Smooth muscle cell (in vitro differentiated cells): ENCODE results near the gene FERMT3. TPM values are rescaled to one million over a fixed set of nuclear protein-coding genes. Genes with fewer than 3 reads are reported as not detected.
"Not testable (repeated sequence)": the region's sequence is repeated elsewhere in the genome, so short reads cannot be mapped to it uniquely, and the experiment has no call there.

Experiments
- DNase-seq: peaks from one replicate; lab custom pipeline; 2025; ENCODE audit not compliant: unreplicated experiment; lab: John Stamatoyannopoulos, UW
- H2AFZ ChIP-seq: fragments of 200-600 bp; sonication (generic); 2 replicates; pipeline ENCODE4 v1.6.0; 2016; ENCODE audit warnings: antibody characterized with exemption, low read depth, mild to moderate bottlenecking
- H3F3A ChIP-seq: fragments of 200-600 bp; sonication (generic); 2 replicates; pipeline ENCODE4 v1.6.0; 2017; ENCODE audit warnings: antibody characterized with exemption, low read depth
- H3K27ac ChIP-seq: fragments of 200-600 bp; sonication (generic); 2 replicates; pipeline ENCODE4 v1.5.1; 2016; ENCODE audit warnings: low read depth, mild to moderate bottlenecking
- H3K27me3 ChIP-seq: fragments of 200-600 bp; sonication (generic); 2 replicates; pipeline ENCODE4 v1.6.1; 2016; ENCODE audit warnings: low read depth, mild to moderate bottlenecking
- H3K36me3 ChIP-seq: fragments of 200-600 bp; sonication (generic); 2 replicates; pipeline ENCODE4 v1.5.1; 2016; ENCODE audit warnings: low read depth
- H3K4me1 ChIP-seq: fragments of 200-600 bp; sonication (generic); 2 replicates; pipeline ENCODE4 v1.5.1; 2016; ENCODE audit warnings: low read depth
- H3K4me2 ChIP-seq: fragments of 200-600 bp; sonication (generic); 2 replicates; pipeline ENCODE4 v1.6.0; 2016; ENCODE audit warnings: mild to moderate bottlenecking
- H3K4me3 ChIP-seq: fragments of 200-600 bp; sonication (generic); 2 replicates; pipeline ENCODE4 v1.5.1; 2016; ENCODE audit warnings: mild to moderate bottlenecking
- H3K79me2 ChIP-seq: fragments of 200-600 bp; sonication (generic); 2 replicates; pipeline ENCODE4 v1.6.0; 2016; ENCODE audit warnings: low read depth, mild to moderate bottlenecking
- H3K9ac ChIP-seq: fragments of 200-600 bp; sonication (generic); 2 replicates; pipeline ENCODE4 v1.6.0; 2016; ENCODE audit warnings: low read depth
- H3K9me3 ChIP-seq: fragments of 200-600 bp; sonication (generic); replicated peaks from 2 replicates; pipeline ENCODE4 v1.5.1; 2016; ENCODE audit warnings: low read depth
- H4K20me1 ChIP-seq: fragments of 200-600 bp; sonication (generic); 2 replicates; pipeline ENCODE4 v1.6.0; 2016; ENCODE audit warnings: low read depth
- WGBS: methylation state at CpG from one replicate; pipeline ENCODE4 v1.1.7; 2016; ENCODE audit warnings: low lambda C conversion rate; 5-methylcytosine and 5-hydroxymethylcytosine counted together
- polyA plus RNA-seq: library from polyadenylated mRNA; unstranded; fragments of >200 nt; fragmentation: Nextera tagmentation; extraction: Ambion mirVana; gene quantifications from 2 replicates; pipeline ENCODE4 v1.2.1, GENCODE V29; 2016
- total RNA-seq: library from RNA; depleted of rRNA; stranded (reverse); fragments of >200 nt; gene quantifications from 2 replicates; pipeline ENCODE4 v1.2.3, GENCODE V29; 2014
- TF ChIP-seq, protein P1 (sequence below): fragments of 200-600 bp; sonication (generic); IDR thresholded peaks from 2 replicates; pipeline ENCODE4 v1.5.1; 2017; ENCODE audit warnings: borderline replicate concordance, mild to moderate bottlenecking, antibody characterized with exemption; ENCODE audit not compliant: insufficient read depth, poor library complexity, severe bottlenecking

FERMT3 gene
- total and polyA plus RNA-seq, 2 experiments from 2014 or later, result 1.2 to 3.7 TPM

GRCh38 chr11:64245797-64246620 lies 39.5 kb downstream of the FERMT3 start:
- Histone ChIP-seq H3K27ac (peak overlapping the region; percentile 87), H3K36me3 (no peaks in the 10 kb centered on the region), H3K27me3 (no peaks in the 10 kb centered on the region), H3K4me2 (peak overlapping the region; percentile 89), H3F3A (peaks cover 7% of the 10 kb centered on the region), H2AFZ (no peak overlapping the region), H3K9ac (peak overlapping the region; percentile 80), H3K9me3 (no peaks in the 10 kb centered on the region), H3K4me3 (peak overlapping the region; percentile 63), H3K4me1 (peaks cover 25% of the 10 kb centered on the region), H4K20me1 (peaks cover 30% of the 10 kb centered on the region), H3K79me2 (peaks cover 19% of the 10 kb centered on the region)
- TF ChIP-seq, protein P1, sequence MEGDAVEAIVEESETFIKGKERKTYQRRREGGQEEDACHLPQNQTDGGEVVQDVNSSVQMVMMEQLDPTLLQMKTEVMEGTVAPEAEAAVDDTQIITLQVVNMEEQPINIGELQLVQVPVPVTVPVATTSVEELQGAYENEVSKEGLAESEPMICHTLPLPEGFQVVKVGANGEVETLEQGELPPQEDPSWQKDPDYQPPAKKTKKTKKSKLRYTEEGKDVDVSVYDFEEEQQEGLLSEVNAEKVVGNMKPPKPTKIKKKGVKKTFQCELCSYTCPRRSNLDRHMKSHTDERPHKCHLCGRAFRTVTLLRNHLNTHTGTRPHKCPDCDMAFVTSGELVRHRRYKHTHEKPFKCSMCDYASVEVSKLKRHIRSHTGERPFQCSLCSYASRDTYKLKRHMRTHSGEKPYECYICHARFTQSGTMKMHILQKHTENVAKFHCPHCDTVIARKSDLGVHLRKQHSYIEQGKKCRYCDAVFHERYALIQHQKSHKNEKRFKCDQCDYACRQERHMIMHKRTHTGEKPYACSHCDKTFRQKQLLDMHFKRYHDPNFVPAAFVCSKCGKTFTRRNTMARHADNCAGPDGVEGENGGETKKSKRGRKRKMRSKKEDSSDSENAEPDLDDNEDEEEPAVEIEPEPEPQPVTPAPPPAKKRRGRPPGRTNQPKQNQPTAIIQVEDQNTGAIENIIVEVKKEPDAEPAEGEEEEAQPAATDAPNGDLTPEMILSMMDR, result no peak
- DNase-seq, result peak; percentile 33
- WGBS, result 1% methylated on average over 45 of the region's 46 CpGs

DNA sequence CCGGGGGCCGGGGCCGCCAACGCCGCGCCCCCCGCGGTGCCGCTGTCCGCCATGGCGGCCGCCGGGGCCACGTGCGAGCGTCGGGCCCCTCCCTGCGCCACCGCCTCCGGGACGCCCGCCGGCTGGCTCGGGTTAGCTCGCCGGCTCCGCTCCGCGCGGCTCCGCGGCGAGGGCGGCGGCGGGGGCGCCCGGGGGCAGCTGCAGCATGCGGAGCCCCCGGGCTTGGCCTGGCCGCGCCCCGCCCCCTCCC lies 40.0 kb downstream of the FERMT3 start:
- H3K9ac ChIP-seq, H3K4me2 ChIP-seq, H3F3A ChIP-seq, DNase-seq, H3K27me3 ChIP-seq, H2AFZ ChIP-seq, H3K9me3 ChIP-seq, H3K36me3 ChIP-seq: not testable (repeated sequence)
- Histone ChIP-seq H3K4me3 (peak overlapping the region; percentile 63), H4K20me1 (peaks cover 30% of the 10 kb centered on the region), H3K79me2 (peaks cover 19% of the 10 kb centered on the region), H3K27ac (peak overlapping the region; percentile 87), H3K4me1 (peaks cover 25% of the 10 kb centered on the region)
- WGBS, result 0% methylated on average over 20 of the region's 43 CpGs

- 1% methylated on average over 43 of the region's 74 CpGs for WGBS
- TF ChIP-seq, protein P1, result no peak
- Histone ChIP-seq H3K9ac (peak within 1 kb of the TSS; percentile 80), H3K36me3 (no peaks in the 10 kb centered on the region), H3F3A (peaks cover 7% of the 10 kb centered on the region), H2AFZ (peak within 1 kb of the TSS; percentile 59), H3K4me2 (peak within 1 kb of the TSS; percentile 92), H3K4me3 (peak within 1 kb of the TSS; percentile 63), H4K20me1 (peaks cover 28% of the 10 kb centered on the region), H3K4me1 (peaks cover 25% of the 10 kb centered on the region), H3K27me3 (no peaks in the 10 kb centered on the region), H3K9me3 (no peaks in the 10 kb centered on the region), H3K79me2 (peaks cover 25% of the 10 kb centered on the region), H3K27ac (peak within 1 kb of the TSS; percentile 87)
- DNase-seq, result peak; percentile 72
Measured at GRCh38 chr11:64246871-64247728, 40.6 kb downstream of the FERMT3 start, which contains the start of gene PPP1R14B. PPP1R14B (minus strand) TSS chr11:64246943; CDS start chr11:64246673, 270 bp downstream.

DNA sequence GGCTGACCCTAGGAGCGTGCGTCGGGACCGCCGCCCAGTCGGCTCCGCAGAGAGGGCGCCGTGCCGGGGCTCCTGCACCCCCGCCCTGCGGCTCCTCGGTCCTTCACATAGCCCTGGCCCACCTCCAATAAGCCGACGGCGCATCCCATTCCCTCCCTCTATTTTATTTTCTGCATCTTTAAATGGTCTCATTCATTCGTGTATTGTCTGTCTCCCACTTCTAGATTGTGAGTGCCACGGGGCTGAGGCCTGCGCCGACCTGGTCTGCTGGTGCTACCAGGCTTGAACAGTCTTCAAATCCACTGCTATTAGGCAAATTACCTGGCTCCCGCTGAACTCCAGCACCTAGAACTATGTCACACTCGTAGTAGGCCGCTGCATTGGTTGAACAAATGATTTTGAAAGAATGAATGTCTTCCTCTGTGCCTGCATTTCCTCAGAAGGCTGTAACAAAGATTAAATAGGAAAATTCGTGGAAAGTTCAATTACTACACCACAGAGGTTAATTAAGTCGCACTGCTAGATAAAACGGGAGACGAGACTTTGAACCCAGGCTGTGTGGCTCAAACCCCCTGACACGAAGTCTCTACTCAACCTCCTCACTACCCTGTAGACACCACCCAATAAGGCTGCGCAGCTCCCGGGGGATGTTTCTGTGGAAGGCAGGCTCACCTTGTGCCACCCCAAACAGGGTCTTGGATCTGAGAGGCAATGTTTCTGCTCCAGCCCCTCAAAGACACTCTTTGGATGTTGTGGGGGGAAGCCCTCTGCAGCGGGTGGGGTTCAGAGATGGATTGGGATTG lies 41.4 kb downstream of the FERMT3 start:
- peaks cover 23% of the 10 kb centered on the region for H3K79me2 ChIP-seq
- no peak overlapping the region for H2AFZ ChIP-seq
- H3F3A ChIP-seq, result peaks cover 7% of the 10 kb centered on the region
- H3K9ac ChIP-seq, result peak overlapping the region; percentile 23
- H3K36me3 ChIP-seq, result no peaks in the 10 kb centered on the region
- no peaks in the 10 kb centered on the region for H3K9me3 ChIP-seq
- TF ChIP-seq, protein P1, result no peak
- no peak for DNase-seq
- H3K27ac ChIP-seq, result peak overlapping the region; percentile 75
- peaks cover 25% of the 10 kb centered on the region for H4K20me1 ChIP-seq
- peak overlapping the region; percentile 57 for H3K4me3 ChIP-seq
- H3K4me2 ChIP-seq, result peak overlapping the region; percentile 92
- WGBS, result 38% methylated on average over 31 of the region's 31 CpGs
- H3K4me1 ChIP-seq, result peaks cover 23% of the 10 kb centered on the region
- no peaks in the 10 kb centered on the region for H3K27me3 ChIP-seq
